Fibroblast of lung (primary cell): ENCODE data around the gene RSPO1. TPM values are rescaled to one million over a fixed set of nuclear protein-coding genes. Genes with fewer than 3 reads are reported as not detected.

Experiments used
- DNase-seq, 2 donors: peaks; one replicate each; pipeline versions ENCODE4 v3.0.0 to v3.0.0-alpha.2; 2010; ENCODE audit warnings: low read depth in 2 of 2
- H2AFZ ChIP-seq: 2 replicates; pipeline ENCODE4 v1.5.1; 2012; ENCODE audit warnings: low read length, control low read depth, inconsistent platforms
- H3K27ac ChIP-seq: 2 replicates; pipeline ENCODE4 v1.5.1; 2011; ENCODE audit warnings: low read length, control low read depth; ENCODE audit not compliant: insufficient read depth
- H3K27me3 ChIP-seq: 2 replicates; pipeline ENCODE4 v1.5.1; 2011; ENCODE audit warnings: mild to moderate bottlenecking, low read length; ENCODE audit not compliant: control insufficient read depth, insufficient read depth
- H3K36me3 ChIP-seq: 2 replicates; pipeline ENCODE4 v1.5.1; 2011; ENCODE audit warnings: low read length; ENCODE audit not compliant: control insufficient read depth, insufficient read depth
- H3K4me1 ChIP-seq: 2 replicates; pipeline ENCODE4 v1.5.1; 2011; ENCODE audit warnings: low read length; ENCODE audit not compliant: control insufficient read depth, insufficient read depth; ENCODE audit errors: extremely low read depth
- H3K4me2 ChIP-seq: 2 replicates; pipeline ENCODE4 v1.5.1; 2011; ENCODE audit warnings: low read length, control low read depth; ENCODE audit not compliant: insufficient read depth; ENCODE audit errors: extremely low read depth
- H3K4me3 ChIP-seq, 4 experiments: fragments of 200-600 bp in 1 of 4; sonication (generic) in 1 of 4; replicated peaks in 1 of 4; 2 replicates each; pipeline ENCODE4 v1.5.1; 2011 to 2016; ENCODE audit warnings: low read length in 4 of 4, low read depth in 3 of 4, mild to moderate bottlenecking in 3 of 4, control low read depth in 2 of 4, inconsistent platforms in 1 of 4, mixed read lengths in 1 of 4; ENCODE audit not compliant: insufficient read depth in 1 of 4; ENCODE audit errors: control extremely low read depth in 1 of 4
- H3K79me2 ChIP-seq: 2 replicates; pipeline ENCODE4 v1.5.1; 2012; ENCODE audit warnings: mild to moderate bottlenecking, low read length, inconsistent platforms; ENCODE audit not compliant: control insufficient read depth, insufficient read depth
- H3K9ac ChIP-seq: 2 replicates; pipeline ENCODE4 v1.5.1; 2011; ENCODE audit warnings: mild to moderate bottlenecking, low read length, control low read depth; ENCODE audit not compliant: insufficient read depth
- H3K9me3 ChIP-seq: 2 replicates; pipeline ENCODE4 v1.5.1; 2012; ENCODE audit warnings: low read depth, low read length; ENCODE audit not compliant: control insufficient read depth, insufficient read depth
- H4K20me1 ChIP-seq: 2 replicates; pipeline ENCODE4 v1.5.1; 2011; ENCODE audit warnings: low read length; ENCODE audit not compliant: control insufficient read depth, insufficient read depth; ENCODE audit errors: extremely low read depth
- CTCF ChIP-seq, 2 donors: IDR thresholded peaks in 1 of 2; conservative IDR thresholded peaks in 1 of 2; 1 replicate in 1 of 2; 2 replicates in 1 of 2; pipeline ENCODE4 v1.5.1; 2011 to 2012; ENCODE audit warnings: low read length in 2 of 2, control low read depth in 1 of 2, inconsistent platforms in 1 of 2, low read depth in 1 of 2, mild to moderate bottlenecking in 1 of 2
- EZH2 ChIP-seq: IDR thresholded peaks from 2 replicates; pipeline ENCODE4 v1.5.1; 2012; ENCODE audit warnings: low read length, control low read depth, mild to moderate bottlenecking; ENCODE audit errors: missing control alignments
- polyA plus RNA-seq, 2 donors: library from polyadenylated mRNA; depleted of rRNA in 1 of 2; stranded (reverse) in 1 of 2; unstranded in 1 of 2; fragments of >200 nt; gene quantifications; 2 replicates each; pipeline ENCODE4 v1.2.1, GENCODE V29; 2011 to 2012; ENCODE audit warnings: missing spikeins in 1 of 2
- total RNA-seq: library from RNA; depleted of rRNA; stranded (reverse); fragments of >200 nt; gene quantifications from 2 replicates; pipeline ENCODE4 v1.2.1, GENCODE V29; 2014

RSPO1 gene
- total and polyA plus RNA-seq, 2 donors (not counting 1 experiment from before 2014, with no cell fraction given): 0.15 to 0.50 TPM

GRCh38 chr1:37657620-37658412 is 23.1 kb upstream of the RSPO1 start:
- Histone ChIP-seq H3K4me1 (no peaks in the 10 kb centered on the region), H3K4me3 (no peak overlapping the region), H4K20me1 (no peaks in the 10 kb centered on the region), H3K36me3 (no peaks in the 10 kb centered on the region), H3K27me3 (no peaks in the 10 kb centered on the region), H3K4me2 (no peak overlapping the region), H3K9ac (no peak overlapping the region), H3K79me2 (no peaks in the 10 kb centered on the region), H3K27ac (no peak overlapping the region), H3K9me3 (no peaks in the 10 kb centered on the region), H2AFZ (no peak overlapping the region)
- no peak for DNase-seq
- TF ChIP-seq CTCF (conservative IDR thresholded peaks at IDR 0.05 in 1 of 2, IDR thresholded peaks at IDR 0.05 in 1 of 2; ENCODE audit: low read depth in 1 of 2, low read length in 2 of 2): no peak

- H3K9ac ChIP-seq: no peak overlapping the region
- H2AFZ ChIP-seq: no peak overlapping the region
- H3K79me2 ChIP-seq: no peaks in the 10 kb centered on the region
- no peaks in the 10 kb centered on the region for H3K9me3 ChIP-seq
- TF ChIP-seq CTCF (conservative IDR thresholded peaks at IDR 0.05 in 1 of 2, IDR thresholded peaks at IDR 0.05 in 1 of 2; ENCODE audit: low read depth in 1 of 2, low read length in 2 of 2) (no peak), EZH2 (no peak)
- DNase-seq: no peak
- H3K4me1 ChIP-seq: no peaks in the 10 kb centered on the region
- no peak overlapping the region for H3K4me2 ChIP-seq
- no peak overlapping the region for H3K4me3 ChIP-seq
- no peak overlapping the region for H3K27ac ChIP-seq
- no peaks in the 10 kb centered on the region for H3K36me3 ChIP-seq
- H4K20me1 ChIP-seq: no peaks in the 10 kb centered on the region
- no peaks in the 10 kb centered on the region for H3K27me3 ChIP-seq
Observed at GRCh38 chr1:37656881-37657280, 22.2 kb upstream of the RSPO1 start.

- TF ChIP-seq CTCF (conservative IDR thresholded peaks at IDR 0.05 in 1 of 2, IDR thresholded peaks at IDR 0.05 in 1 of 2; ENCODE audit: low read depth in 1 of 2, low read length in 2 of 2): no peak
- TF ChIP-seq EZH2: no peak
Observed at GRCh38 chr1:37656026-37656425, 21.3 kb upstream of the RSPO1 start.

More at GRCh38 chr1:37656026-37656425, 21.3 kb upstream of the RSPO1 start:
- Histone ChIP-seq H2AFZ (no peak overlapping the region), H3K4me1 (no peaks in the 10 kb centered on the region), H3K4me3 (no peak overlapping the region), H4K20me1 (no peaks in the 10 kb centered on the region), H3K79me2 (no peaks in the 10 kb centered on the region), H3K9me3 (no peaks in the 10 kb centered on the region), H3K36me3 (no peaks in the 10 kb centered on the region), H3K27me3 (no peaks in the 10 kb centered on the region), H3K27ac (no peak overlapping the region), H3K9ac (no peak overlapping the region), H3K4me2 (no peak overlapping the region)
- no peak for DNase-seq
